BLaER1 (cell line): ENCODE results near the gene NHSL1.
A peak's percentile ranks its signal among the peaks of the same experiment; 100 is the strongest.

Source experiments
- H3K27ac ChIP-seq: shearing (Covaris generic); formaldehyde crosslinking; 2 replicates; pipeline ENCODE4 v1.8.1; 2022
- H3K27me3 ChIP-seq: shearing (Covaris generic); formaldehyde crosslinking; 2 replicates; pipeline ENCODE4 v1.8.1; 2022
- H3K36me3 ChIP-seq: shearing (Covaris generic); formaldehyde crosslinking; 2 replicates; pipeline ENCODE4 v1.8.1; 2022
- H3K4me1 ChIP-seq: shearing (Covaris generic); formaldehyde crosslinking; 2 replicates; pipeline ENCODE4 v1.8.1; 2022
- H3K4me2 ChIP-seq: shearing (Covaris generic); formaldehyde crosslinking; 2 replicates; pipeline ENCODE4 v1.8.1; 2022
- H3K4me3 ChIP-seq: shearing (Covaris generic); formaldehyde crosslinking; 2 replicates; pipeline ENCODE4 v1.8.1; 2022
- H3K9ac ChIP-seq: shearing (Covaris generic); formaldehyde crosslinking; 2 replicates; pipeline ENCODE4 v1.8.1; 2022
- H3K9me3 ChIP-seq: shearing (Covaris generic); formaldehyde crosslinking; 2 replicates; pipeline ENCODE4 v1.8.1; 2022
- H4K20me1 ChIP-seq: shearing (Covaris generic); formaldehyde crosslinking; 2 replicates; pipeline ENCODE4 v1.8.1; 2022
- Cebpa-rat ChIP-seq: shearing (Covaris generic); IDR thresholded peaks from 2 replicates; pipeline ENCODE4 v1.8.1; 2022

NHSL1 gene

DNA sequence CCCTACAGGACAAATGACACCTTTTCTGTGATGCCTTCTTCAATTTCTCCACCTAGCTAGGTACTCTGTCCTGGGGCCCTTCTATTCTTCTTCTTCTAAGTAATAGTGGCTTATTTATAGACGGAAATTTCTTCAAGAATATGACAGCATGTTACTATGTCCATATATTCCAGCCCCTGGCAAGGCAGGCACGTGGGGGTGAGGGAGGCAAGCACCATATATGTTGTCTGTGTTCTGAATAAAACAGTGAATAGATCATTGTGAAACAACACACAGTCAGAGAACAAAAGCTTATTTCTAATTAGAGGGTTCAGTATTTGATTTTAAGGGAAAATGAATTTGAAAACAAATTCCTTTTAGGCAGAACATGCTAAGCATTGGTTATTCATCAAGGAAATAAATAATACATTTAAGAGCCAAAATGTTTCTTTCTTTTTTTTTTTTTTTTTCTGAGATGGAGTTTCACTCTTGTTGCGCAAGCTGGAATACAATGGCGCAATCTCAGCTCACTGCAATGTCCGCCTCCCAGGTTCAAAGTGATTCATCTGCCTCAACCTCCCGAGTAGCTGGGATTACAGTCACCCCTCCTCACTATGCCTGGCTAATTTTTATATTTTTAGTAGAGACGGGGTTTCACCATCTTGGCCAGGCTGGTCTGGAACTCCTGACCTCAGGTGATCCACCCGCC lies 89.1 kb downstream of the NHSL1 start:
- H3K27me3 ChIP-seq, result no peaks in the 10 kb centered on the region
- peaks cover 4% of the 10 kb centered on the region; the same call in 1 of the 2 replicates for H3K4me1 ChIP-seq
- peaks cover 94% of the 10 kb centered on the region for H3K36me3 ChIP-seq
- H3K27ac ChIP-seq, result no peak overlapping the region
- peaks cover 10% of the 10 kb centered on the region; the same call in 1 of the 2 replicates for H4K20me1 ChIP-seq
- H3K4me3 ChIP-seq, result no peak overlapping the region
- no peak overlapping the region for H3K9ac ChIP-seq
- no peak overlapping the region for H3K4me2 ChIP-seq
- no peaks in the 10 kb centered on the region for H3K9me3 ChIP-seq
- peak; percentile 50; the same call in 1 of the 2 replicates for TF ChIP-seq Cebpa-rat

DNA sequence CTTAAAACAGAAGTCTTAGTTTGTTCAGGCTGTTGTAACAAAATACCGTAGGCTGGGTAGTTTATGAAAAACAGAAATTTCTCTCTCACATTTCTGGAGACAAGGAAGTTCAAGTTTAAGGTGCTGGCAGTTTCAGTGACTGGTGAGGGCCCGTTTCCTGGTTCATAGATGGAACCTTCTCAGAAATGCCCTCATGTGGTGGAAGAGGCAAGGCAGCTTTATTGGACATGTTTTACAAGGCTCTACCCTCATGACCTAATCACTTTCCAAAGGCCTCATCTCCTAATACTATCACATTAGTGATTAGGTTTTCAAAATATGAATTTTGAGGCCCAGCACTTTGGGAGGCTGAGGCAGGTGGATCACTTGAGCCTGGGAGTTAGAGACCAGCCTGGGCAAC lies 92.9 kb downstream of the NHSL1 start:
- H3K4me2 ChIP-seq, result no peak overlapping the region
- H3K27me3 ChIP-seq, result no peaks in the 10 kb centered on the region
- no peak overlapping the region for H3K4me3 ChIP-seq
- peaks cover 21% of the 10 kb centered on the region for H3K4me1 ChIP-seq
- no peak for TF ChIP-seq Cebpa-rat
- H3K9me3 ChIP-seq, result no peaks in the 10 kb centered on the region
- peaks cover 9% of the 10 kb centered on the region; the same call in 1 of the 2 replicates for H4K20me1 ChIP-seq
- peaks cover 57% of the 10 kb centered on the region for H3K36me3 ChIP-seq
- H3K9ac ChIP-seq, result no peak overlapping the region
- no peak overlapping the region for H3K27ac ChIP-seq

DNA sequence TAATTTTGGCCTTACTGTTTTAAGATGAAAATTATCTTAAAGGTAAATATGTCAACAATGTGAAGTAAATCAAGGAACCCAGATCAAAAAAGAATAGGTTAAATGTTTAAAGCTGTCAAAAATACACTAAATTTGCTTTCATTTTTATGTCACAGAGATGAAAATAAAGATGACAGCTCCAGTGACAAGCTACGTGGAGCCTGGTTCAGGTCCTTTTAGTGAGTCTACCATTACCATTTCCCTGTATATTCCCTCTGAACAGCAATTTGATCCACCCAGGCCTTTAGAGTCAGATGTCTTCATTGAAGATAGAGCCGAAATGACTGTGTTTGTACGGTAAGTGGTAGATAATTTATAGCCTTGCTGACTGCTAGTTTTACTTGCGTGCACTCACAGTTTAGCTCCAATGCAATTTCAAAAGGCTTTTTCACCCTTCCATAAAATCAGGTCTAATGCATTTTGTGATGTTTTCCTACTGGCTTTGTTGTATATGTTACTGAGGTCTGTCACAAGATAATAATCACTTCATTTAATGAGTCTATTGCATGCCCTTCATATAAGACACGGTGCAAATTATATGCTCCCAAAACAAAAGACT lies 93.4 kb downstream of the NHSL1 start:
- Histone ChIP-seq H3K36me3 (peaks cover 51% of the 10 kb centered on the region), H3K27ac (no peak overlapping the region), H3K9me3 (no peaks in the 10 kb centered on the region), H3K4me3 (no peak overlapping the region), H4K20me1 (peaks cover 6% of the 10 kb centered on the region; the same call in 1 of the 2 replicates), H3K9ac (no peak overlapping the region), H3K4me1 (peaks cover 21% of the 10 kb centered on the region), H3K27me3 (no peaks in the 10 kb centered on the region), H3K4me2 (no peak overlapping the region; the same call in 1 of the 2 replicates)
- no peak for TF ChIP-seq Cebpa-rat

DNA sequence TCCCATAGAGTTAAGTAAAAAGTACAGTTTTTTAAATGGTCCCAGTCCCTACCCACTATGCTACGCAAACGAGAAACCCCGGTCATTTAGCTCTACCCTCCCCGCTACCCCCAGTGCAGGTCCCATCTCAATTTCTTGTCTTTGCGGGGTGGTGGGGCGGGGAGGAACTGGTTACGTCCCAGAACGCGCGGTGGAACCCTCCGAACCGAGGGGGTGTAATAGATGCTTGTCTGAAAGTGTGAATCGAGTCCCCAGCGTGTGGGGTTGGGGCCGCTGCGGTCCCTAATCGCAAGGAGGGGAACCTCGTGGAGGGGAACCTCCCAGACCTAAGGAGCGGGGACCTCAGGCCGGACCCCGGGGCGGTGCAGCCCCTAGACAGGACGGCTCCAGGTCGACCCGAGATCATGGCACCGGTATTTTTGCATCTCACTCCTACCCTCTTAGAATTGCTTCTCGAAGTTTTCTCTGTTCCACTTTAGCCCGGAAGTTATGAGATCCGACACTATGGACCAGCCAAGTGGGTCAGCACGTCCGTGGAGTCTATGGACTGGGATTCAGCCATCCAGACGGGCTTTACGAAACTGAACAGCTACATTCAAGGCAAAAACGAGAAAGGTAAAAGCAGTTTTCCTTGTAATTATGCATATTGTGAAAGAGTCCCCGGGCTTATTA lies 94.5 kb downstream of the NHSL1 start:
- Histone ChIP-seq H3K9me3 (no peaks in the 10 kb centered on the region), H4K20me1 (peaks cover 6% of the 10 kb centered on the region; the same call in 1 of the 2 replicates), H3K4me3 (peak overlapping the region; percentile 73), H3K4me2 (peak overlapping the region; percentile 94), H3K4me1 (peaks cover 21% of the 10 kb centered on the region), H3K36me3 (peaks cover 40% of the 10 kb centered on the region), H3K27me3 (no peaks in the 10 kb centered on the region), H3K9ac (peak overlapping the region; percentile 80), H3K27ac (peak overlapping the region; percentile 85)
- TF ChIP-seq Cebpa-rat, result no peak

DNA sequence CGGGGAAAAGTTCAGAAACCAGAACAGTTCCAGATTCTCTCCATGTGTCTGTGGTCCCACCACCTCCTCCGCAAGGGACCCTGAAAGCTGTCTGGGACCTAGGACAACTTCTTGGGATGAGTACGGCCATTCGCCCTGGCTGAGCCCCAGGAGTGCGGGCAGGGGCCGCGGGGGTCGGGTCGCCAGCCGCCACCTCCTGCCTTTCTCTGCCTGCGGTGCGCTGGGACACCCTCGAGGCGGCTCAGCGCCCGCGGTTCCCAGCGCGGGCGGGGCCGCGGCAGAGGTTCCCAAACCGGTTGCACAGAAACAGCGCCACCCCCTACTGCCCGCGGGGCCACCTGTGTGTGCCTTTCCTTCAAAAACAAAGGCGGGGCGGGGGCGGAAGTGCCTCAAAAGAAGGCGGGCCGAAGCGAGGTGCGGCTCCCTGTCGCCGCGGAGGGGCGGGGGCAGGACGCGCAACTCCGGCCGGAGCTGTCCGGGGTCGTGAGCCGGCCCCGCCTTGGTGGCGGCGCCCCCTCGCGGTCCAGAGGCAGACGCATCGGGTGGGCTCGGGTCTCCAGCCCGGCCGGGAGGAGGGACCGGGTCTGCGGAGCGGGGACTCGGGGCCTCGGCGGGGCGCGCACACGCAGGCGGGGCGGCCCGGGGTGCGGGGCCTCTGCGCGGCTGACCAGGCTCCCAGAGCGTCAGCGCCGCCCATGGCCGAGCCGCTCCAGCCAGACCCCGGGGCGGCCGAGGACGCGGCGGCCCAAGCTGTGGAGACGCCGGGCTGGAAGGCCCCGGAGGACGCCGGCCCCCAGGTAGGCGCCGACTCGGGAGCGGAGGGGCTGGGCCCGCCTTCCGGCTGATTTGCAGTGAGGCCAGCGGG lies 95.3 kb downstream of the NHSL1 start, which contains the start of gene HEBP2:
TSS of gene HEBP2 (plus strand) at position 423 of the 865 bp plus-strand sequence. CDS start at position 696, 273 bp downstream.
- H3K4me2 ChIP-seq, result peak within 1 kb of the TSS; percentile 94
- H3K27me3 ChIP-seq, result no peaks in the 10 kb centered on the region
- peak within 1 kb of the TSS; percentile 85 for H3K27ac ChIP-seq
- no peaks in the 10 kb centered on the region for H3K9me3 ChIP-seq
- peaks cover 33% of the 10 kb centered on the region for H3K36me3 ChIP-seq
- H3K4me1 ChIP-seq, result peaks cover 21% of the 10 kb centered on the region
- no peak for TF ChIP-seq Cebpa-rat
- H3K9ac ChIP-seq, result peak within 1 kb of the TSS; percentile 80
- peak within 1 kb of the TSS; percentile 73 for H3K4me3 ChIP-seq
- H4K20me1 ChIP-seq, result peaks cover 4% of the 10 kb centered on the region; the same call in 1 of the 2 replicates

DNA sequence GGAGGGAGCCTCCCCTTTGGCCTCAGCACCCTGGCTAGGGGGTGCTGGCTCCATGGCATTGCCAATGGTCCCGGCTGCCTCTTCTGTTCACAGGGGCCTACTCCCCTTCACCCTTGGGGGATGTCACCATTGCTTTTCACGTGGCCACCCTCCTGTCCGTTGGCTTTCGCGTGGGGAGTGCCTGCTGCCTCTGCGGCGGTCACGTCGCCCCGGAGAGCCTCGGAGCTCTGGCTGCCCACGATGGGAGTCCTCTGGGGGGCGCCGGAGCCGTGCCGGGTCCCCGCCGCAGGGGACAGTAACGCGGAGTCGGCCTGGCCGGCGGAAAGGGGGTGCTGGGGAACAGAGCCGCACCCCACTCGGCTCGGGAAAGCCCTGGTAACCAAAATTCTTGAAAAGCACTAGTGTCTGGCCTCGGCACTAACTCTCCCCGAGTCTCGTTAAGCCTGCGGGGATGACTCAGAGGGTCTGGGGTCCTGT lies 95.9 kb downstream of the NHSL1 start:
- no peaks in the 10 kb centered on the region for H3K9me3 ChIP-seq
- no peaks in the 10 kb centered on the region; the same call in 1 of the 2 replicates for H4K20me1 ChIP-seq
- no peaks in the 10 kb centered on the region for H3K27me3 ChIP-seq
- peaks cover 26% of the 10 kb centered on the region for H3K36me3 ChIP-seq
- peak overlapping the region; percentile 85 for H3K27ac ChIP-seq
- peak overlapping the region; percentile 80 for H3K9ac ChIP-seq
- no peak for TF ChIP-seq Cebpa-rat
- H3K4me3 ChIP-seq, result peak overlapping the region; percentile 73
- peak overlapping the region; percentile 94 for H3K4me2 ChIP-seq
- H3K4me1 ChIP-seq, result peaks cover 21% of the 10 kb centered on the region

DNA sequence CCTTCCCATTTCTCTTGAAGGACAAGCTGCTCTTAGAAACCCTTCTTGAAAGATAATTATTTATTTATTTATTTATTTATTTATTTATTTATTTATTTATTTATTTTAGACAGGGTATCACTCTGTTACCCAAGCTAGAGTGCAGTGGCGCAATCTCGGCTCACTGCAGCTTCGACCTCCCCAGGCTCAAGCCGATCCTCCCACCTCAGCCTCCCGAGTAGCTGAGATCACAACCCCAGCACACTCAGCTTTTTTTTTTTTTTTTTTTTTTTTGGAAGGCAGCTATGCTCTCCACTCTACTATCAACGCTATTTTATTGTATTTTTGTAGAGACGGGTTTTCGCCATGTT lies 96.5 kb downstream of the NHSL1 start:
- Histone ChIP-seq H3K4me3 (peak overlapping the region; percentile 73), H3K4me1 (peaks cover 21% of the 10 kb centered on the region), H4K20me1 (no peaks in the 10 kb centered on the region; the same call in 1 of the 2 replicates), H3K9ac (peak overlapping the region; percentile 80), H3K27me3 (no peaks in the 10 kb centered on the region), H3K4me2 (peak overlapping the region; percentile 94), H3K9me3 (no peaks in the 10 kb centered on the region), H3K36me3 (peaks cover 20% of the 10 kb centered on the region), H3K27ac (peak overlapping the region; percentile 85)
- no peak for TF ChIP-seq Cebpa-rat

DNA sequence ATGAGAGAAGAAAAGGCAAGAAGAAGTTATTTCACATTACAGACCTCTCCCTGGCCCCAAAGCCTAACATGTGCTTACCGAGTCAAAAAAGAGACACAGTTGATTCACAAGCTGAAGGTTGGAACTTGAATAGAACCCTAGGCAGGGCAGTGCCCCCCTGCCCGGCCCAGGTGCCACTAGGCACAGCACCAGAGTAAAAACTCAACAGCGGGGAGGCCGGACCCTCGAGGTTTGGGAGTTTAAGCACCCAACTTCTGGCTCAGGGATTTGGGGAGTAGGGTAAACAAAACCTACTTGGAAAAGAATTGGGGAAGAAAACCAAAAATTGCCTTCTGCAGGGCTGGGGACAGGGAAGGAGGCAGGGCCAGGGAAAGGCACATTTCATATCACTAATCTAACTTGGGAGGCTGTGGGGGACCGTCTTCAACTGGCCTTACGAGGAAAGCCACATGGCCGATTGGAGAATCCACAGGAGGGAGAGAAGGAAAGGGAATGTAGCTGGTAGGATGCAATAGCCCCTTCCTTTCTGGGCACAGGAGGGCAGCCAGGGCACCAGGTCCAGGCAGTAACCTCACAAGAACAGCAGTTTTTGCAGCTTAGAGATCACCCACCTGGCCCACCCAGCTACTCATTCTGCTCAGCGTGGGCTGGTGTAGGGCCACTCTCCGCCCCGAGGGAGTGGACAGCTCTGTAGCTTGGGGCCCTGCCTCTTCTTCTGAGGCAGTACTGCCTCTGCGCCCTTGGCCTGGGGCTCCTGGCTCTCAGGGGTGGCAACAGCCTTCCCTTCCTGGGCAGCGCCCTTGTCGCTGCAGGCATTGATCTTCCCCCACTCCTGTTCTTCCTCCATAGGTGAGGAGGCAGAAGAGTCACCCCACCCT lies 97.1 kb downstream of the NHSL1 start:
- Histone ChIP-seq H3K27ac (no peak overlapping the region), H3K9ac (peak overlapping the region; percentile 80; the same call in 1 of the 2 replicates), H3K4me2 (peak overlapping the region; percentile 94), H3K9me3 (no peaks in the 10 kb centered on the region), H3K4me3 (no peak overlapping the region), H4K20me1 (no peaks in the 10 kb centered on the region; the same call in 1 of the 2 replicates), H3K4me1 (peaks cover 21% of the 10 kb centered on the region), H3K27me3 (no peaks in the 10 kb centered on the region), H3K36me3 (peaks cover 14% of the 10 kb centered on the region)
- TF ChIP-seq Cebpa-rat, result no peak
